A673 (cell line): ENCODE results near the gene C5orf58. TPM values are rescaled to one million over a fixed set of nuclear protein-coding genes. Genes with fewer than 3 reads are reported as not detected.

Experiments
- BruUV-seq: library from RNA; stranded (reverse); fragments of 400-500 nt; replicated peaks from 2 replicates; lab custom pipeline; 2021; lab: Mats Ljungman, UMichigan
- CTCF ChIA-PET: fragments of 300-600 bp; sonication (Branson Sonifier 250); formaldehyde crosslinking; loops from one replicate; lab custom pipeline; 2022; ENCODE audit warnings: antibody characterized with exemption; lab: Charles Lee
- POLR2A ChIA-PET: fragments of 300-600 bp; sonication (Branson Sonifier 250); formaldehyde crosslinking; loops from one replicate; lab custom pipeline; 2022; ENCODE audit warnings: antibody characterized with exemption; ENCODE audit not compliant: low non-redundant PET; lab: Charles Lee
- DNase-seq: peaks from one replicate; pipeline ENCODE4 v3.0.0-alpha.2; 2015; ENCODE audit warnings: low spot score
- H3K27ac ChIP-seq: fragments of 200-600 bp; sonication (generic); 2 replicates; pipeline ENCODE4 v1.5.1; 2016; ENCODE audit warnings: mixed run types, low read depth, mild to moderate bottlenecking, mixed read lengths, antibody characterized with exemption, low read length; ENCODE audit not compliant: poor library complexity, severe bottlenecking
- H3K27me3 ChIP-seq: fragments of 200-600 bp; sonication (generic); replicated peaks from 2 replicates; pipeline ENCODE4 v1.6.1; 2017; ENCODE audit warnings: mixed run types, low read depth, mild to moderate bottlenecking, mixed read lengths, antibody characterized with exemption, low read length; ENCODE audit not compliant: insufficient read depth, poor library complexity
- H3K36me3 ChIP-seq: fragments of 200-600 bp; sonication (generic); 2 replicates; pipeline ENCODE4 v1.6.1; 2016; ENCODE audit warnings: mixed run types, mild to moderate bottlenecking, mixed read lengths, antibody characterized with exemption, low read length; ENCODE audit not compliant: insufficient read depth, poor library complexity, severe bottlenecking
- H3K4me1 ChIP-seq: fragments of 200-600 bp; sonication (generic); 2 replicates; pipeline ENCODE4 v1.6.1; 2017; ENCODE audit warnings: mixed run types, mild to moderate bottlenecking, mixed read lengths, antibody characterized with exemption, low read length; ENCODE audit not compliant: insufficient read depth, poor library complexity, severe bottlenecking
- H3K4me3 ChIP-seq: fragments of 200-600 bp; sonication (generic); 2 replicates; pipeline ENCODE4 v1.5.1; 2016; ENCODE audit warnings: low read depth, mixed run types, mild to moderate bottlenecking, mixed read lengths, low read length; ENCODE audit not compliant: poor library complexity, severe bottlenecking
- H3K9me3 ChIP-seq: fragments of 200-600 bp; sonication (generic); 2 replicates; pipeline ENCODE4 v1.6.1; 2016; ENCODE audit warnings: mixed run types, low read depth, mild to moderate bottlenecking, mixed read lengths, antibody characterized with exemption, low read length; ENCODE audit not compliant: poor library complexity, severe bottlenecking
- CTCF ChIP-seq: fragments of 300-800, 200-600 bp; sonication (generic); conservative IDR thresholded peaks from 2 replicates; pipeline ENCODE4 v1.5.1; 2017; ENCODE audit warnings: low read depth, mild to moderate bottlenecking, antibody characterized with exemption, low read length, moderate library complexity, mixed read lengths
- EZH2 ChIP-seq: fragments of 200-600 bp; sonication (generic); IDR thresholded peaks from 2 replicates; pipeline ENCODE4 v1.6.1; 2017; ENCODE audit warnings: borderline replicate concordance, low read depth, mild to moderate bottlenecking, mixed read lengths, antibody characterized with exemption, low read length; ENCODE audit not compliant: poor library complexity, severe bottlenecking
- intact Hi-C: fragments of 100-400 bp; cut with micrococcal nuclease; formaldehyde crosslinking; loops from one replicate; pipeline ENCODE4 v1.10.0; 2022; ENCODE audit not compliant: unreplicated experiment
- total RNA-seq: library from RNA; stranded (reverse); gene quantifications from 2 replicates; pipeline ENCODE4 v1.2.3, GENCODE V29; 2021

Gene C5orf58
- total RNA-seq, 1 experiment from 2014 or later, result not detected

- H3K27me3 ChIP-seq, result no peaks in the 10 kb centered on the region
- H3K4me1 ChIP-seq, result no peaks in the 10 kb centered on the region
- no peaks in the 10 kb centered on the region for H3K36me3 ChIP-seq
- TF ChIP-seq EZH2 (no peak), CTCF (no peak)
- no peak overlapping the region for H3K27ac ChIP-seq
- ChIA-PET CTCF (no interaction called here), POLR2A (no interaction called here)
- H3K9me3 ChIP-seq, result no peaks in the 10 kb centered on the region
- no peak for DNase-seq
- no TSS peak for BruUV-seq
- no peak overlapping the region for H3K4me3 ChIP-seq
- intact Hi-C loops, result no loop called here
These were observed 52.4 kb downstream of the C5orf58 start for GRCh38 chr5:170285181-170285580.

- POLR2A ChIA-PET, result no interaction called here
- Histone ChIP-seq H3K27ac (no peak overlapping the region), H3K9me3 (no peaks in the 10 kb centered on the region), H3K4me3 (no peak overlapping the region), H3K4me1 (no peaks in the 10 kb centered on the region), H3K36me3 (no peaks in the 10 kb centered on the region), H3K27me3 (no peaks in the 10 kb centered on the region)
- TF ChIP-seq EZH2 (no peak), CTCF (no peak)
- CTCF ChIA-PET, result no interaction called here
- DNase-seq, result peak; percentile 32
- BruUV-seq, result no TSS peak
- intact Hi-C loops, result no loop called here
These were observed 53.7 kb downstream of the C5orf58 start for GRCh38 chr5:170286386-170286925.

GRCh38 chr5:170287532-170287931 lies 54.7 kb downstream of the C5orf58 start:
- Histone ChIP-seq H3K36me3 (no peaks in the 10 kb centered on the region), H3K4me1 (no peaks in the 10 kb centered on the region), H3K4me3 (no peak overlapping the region), H3K27ac (no peak overlapping the region), H3K27me3 (no peaks in the 10 kb centered on the region), H3K9me3 (no peaks in the 10 kb centered on the region)
- POLR2A ChIA-PET, result interaction anchor here (0.6 kb wide), 1 partner anchor 44 kb away, joined by 12 read pairs; no protein-coding TSS in a partner anchor
- no peak for DNase-seq
- CTCF ChIA-PET, result no interaction called here
- intact Hi-C loops, result no loop called here
- no peak for TF ChIP-seq EZH2
- no peak for TF ChIP-seq CTCF
- BruUV-seq, result no TSS peak
